Neural cell (in vitro differentiated cells): ENCODE data around the gene SLC34A1. TPM values are rescaled to one million over a fixed set of nuclear protein-coding genes. Genes with fewer than 3 reads are reported as not detected.

Source experiments
- H2AFZ ChIP-seq: fragments of 200-600, 300-800 bp; sonication (generic), shearing (Covaris generic); 2 replicates; pipeline ENCODE4 v1.6.0; 2014; ENCODE audit warnings: low read depth, mild to moderate bottlenecking, antibody characterized with exemption, low read length, moderate library complexity
- H3F3A ChIP-seq: fragments of 200-600 bp; shearing (Covaris generic); 2 replicates; pipeline ENCODE4 v1.6.1; 2016; ENCODE audit warnings: mild to moderate bottlenecking, moderate library complexity, mixed read lengths, antibody characterized with exemption, low read length; ENCODE audit not compliant: insufficient read depth, poor library complexity, severe bottlenecking
- H3K27ac ChIP-seq: fragments of 200-600, 300-800 bp; sonication (generic), shearing (Covaris generic); 2 replicates; pipeline ENCODE4 v1.5.1; 2014; ENCODE audit warnings: mild to moderate bottlenecking, low read length, moderate library complexity
- H3K27me3 ChIP-seq: fragments of 300-800, 200-600 bp; sonication (generic), shearing (Covaris generic); 2 replicates; pipeline ENCODE4 v1.6.0; 2014; ENCODE audit warnings: mild to moderate bottlenecking, low read depth, low read length, moderate library complexity; ENCODE audit not compliant: insufficient read depth
- H3K36me3 ChIP-seq: fragments of 300-800, 200-600 bp; sonication (generic), shearing (Covaris generic); 2 replicates; pipeline ENCODE4 v1.5.1; 2014; ENCODE audit warnings: mild to moderate bottlenecking, antibody characterized with exemption, low read length, moderate library complexity; ENCODE audit not compliant: insufficient read depth
- H3K4me2 ChIP-seq: fragments of 300-800, 200-600 bp; sonication (generic), shearing (Covaris generic); 2 replicates; pipeline ENCODE4 v1.6.0; 2014; ENCODE audit warnings: mild to moderate bottlenecking, low read length
- H3K4me3 ChIP-seq: fragments of 300-800, 200-600 bp; sonication (generic), shearing (Covaris generic); 2 replicates; pipeline ENCODE4 v1.5.1; 2014; ENCODE audit warnings: mild to moderate bottlenecking, low read length, moderate library complexity
- H3K79me2 ChIP-seq: fragments of 200-600 bp; shearing (Covaris generic); replicated peaks from 2 replicates; pipeline ENCODE4 v1.6.0; 2014; ENCODE audit warnings: mild to moderate bottlenecking, low read length, moderate library complexity; ENCODE audit not compliant: insufficient read depth
- H3K9ac ChIP-seq: fragments of 300-800, 200-600 bp; sonication (generic), shearing (Covaris generic); 2 replicates; pipeline ENCODE4 v1.6.1; 2016; ENCODE audit warnings: mild to moderate bottlenecking, low read length, mixed read lengths
- H3K9me2 ChIP-seq: fragments of 200-600 bp; shearing (Covaris generic); 2 replicates; pipeline ENCODE4 v1.6.1; 2016; ENCODE audit warnings: mild to moderate bottlenecking, low read length, mixed read lengths; ENCODE audit not compliant: insufficient read depth
- H3K9me3 ChIP-seq: fragments of 200-600, 300-800 bp; sonication (generic), shearing (Covaris generic); 2 replicates; pipeline ENCODE4 v1.6.1; 2016; ENCODE audit warnings: mild to moderate bottlenecking, mixed run types, low read length, moderate library complexity, mixed read lengths
- H4K20me1 ChIP-seq: fragments of 200-600 bp; shearing (Covaris generic); 2 replicates; pipeline ENCODE4 v1.6.1; 2016; ENCODE audit warnings: mild to moderate bottlenecking, mixed run types; ENCODE audit not compliant: insufficient read depth
- EP300 ChIP-seq: fragments of 450-650 bp; conservative IDR thresholded peaks from 2 replicates; pipeline ENCODE4 v1.6.1; 2014; ENCODE audit warnings: antibody characterized with exemption, mild to moderate bottlenecking, moderate library complexity; ENCODE audit not compliant: poor library complexity, severe bottlenecking
- EZH2 ChIP-seq: fragments of 200-600, 300-800 bp; shearing (Covaris generic), sonication (generic); IDR thresholded peaks from 2 replicates; pipeline ENCODE4 v1.6.1; 2014; ENCODE audit warnings: antibody characterized with exemption, low read length, borderline replicate concordance, mild to moderate bottlenecking; ENCODE audit not compliant: insufficient read depth, poor library complexity, severe bottlenecking
- MXI1 ChIP-seq: fragments of 450-650 bp; conservative IDR thresholded peaks from 2 replicates; pipeline ENCODE4 v1.6.1; 2014; ENCODE audit warnings: antibody characterized with exemption, mild to moderate bottlenecking; ENCODE audit not compliant: poor library complexity, severe bottlenecking
- POLR2AphosphoS5 ChIP-seq: IDR thresholded peaks from 2 replicates; pipeline ENCODE4 v1.6.1; 2012
- RAD21 ChIP-seq: fragments of 450-650 bp; conservative IDR thresholded peaks from 2 replicates; pipeline ENCODE4 v1.6.1; 2014; ENCODE audit warnings: antibody characterized with exemption, mild to moderate bottlenecking, moderate library complexity
- SMC3 ChIP-seq: fragments of 450-650 bp; conservative IDR thresholded peaks from 2 replicates; pipeline ENCODE4 v1.6.1; 2014; ENCODE audit warnings: antibody characterized with exemption, mild to moderate bottlenecking, moderate library complexity; ENCODE audit not compliant: poor library complexity
- TAF1 ChIP-seq: IDR thresholded peaks from 2 replicates; pipeline ENCODE4 v1.6.1; 2012; ENCODE audit warnings: low read depth
- polyA plus RNA-seq: library from polyadenylated mRNA; depleted of rRNA; stranded (reverse); fragments of >200 nt; gene quantifications from 2 replicates; pipeline ENCODE4 v1.2.3, GENCODE V29; 2014
- TF ChIP-seq, protein P1 (sequence below): IDR thresholded peaks from 2 replicates; pipeline ENCODE4 v1.6.1; 2012; ENCODE audit warnings: borderline replicate concordance
- TF ChIP-seq, protein P2 (sequence below): fragments of 450-650 bp; IDR thresholded peaks from 2 replicates; pipeline ENCODE4 v1.5.1; 2014; ENCODE audit warnings: antibody characterized with exemption, mild to moderate bottlenecking, moderate library complexity; ENCODE audit not compliant: poor library complexity, severe bottlenecking

Gene SLC34A1
- polyA plus RNA-seq, 1 donor from 2014 or later = not detected

DNA sequence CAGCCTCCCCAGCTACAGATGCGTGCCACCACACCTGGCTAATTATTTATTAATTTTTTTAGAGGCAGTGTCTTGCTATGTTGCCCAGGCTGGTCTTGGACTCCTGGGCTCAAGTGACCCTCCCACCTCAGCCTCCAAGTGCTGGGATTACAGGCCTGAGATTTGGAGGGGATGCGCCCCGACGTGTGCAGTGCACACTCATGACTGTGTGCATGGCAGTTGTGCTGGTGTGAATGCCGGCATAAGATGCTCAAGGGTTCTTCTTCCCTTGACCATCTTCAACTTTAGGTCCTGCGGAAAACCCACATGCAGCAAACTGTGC, 3.5 kb upstream of the SLC34A1 start:
- Histone ChIP-seq H3K4me3 (no peak overlapping the region), H3K4me2 (no peak overlapping the region), H3K27me3 (no peaks in the 10 kb centered on the region), H4K20me1 (no peaks in the 10 kb centered on the region), H3K9ac (peak overlapping the region; percentile 22), H3K36me3 (no peaks in the 10 kb centered on the region), H3K9me3 (no peaks in the 10 kb centered on the region), H3K9me2 (no peaks in the 10 kb centered on the region), H2AFZ (no peak overlapping the region), H3F3A (no peaks in the 10 kb centered on the region), H3K27ac (peak overlapping the region; percentile 34), H3K79me2 (no peaks in the 10 kb centered on the region)
- TF ChIP-seq RAD21 (no peak), SMC3 (no peak), EP300 (no peak), EZH2 (no peak), TAF1 (no peak), MXI1 (no peak), POLR2AphosphoS5 (no peak)
- TF ChIP-seq, protein P1, sequence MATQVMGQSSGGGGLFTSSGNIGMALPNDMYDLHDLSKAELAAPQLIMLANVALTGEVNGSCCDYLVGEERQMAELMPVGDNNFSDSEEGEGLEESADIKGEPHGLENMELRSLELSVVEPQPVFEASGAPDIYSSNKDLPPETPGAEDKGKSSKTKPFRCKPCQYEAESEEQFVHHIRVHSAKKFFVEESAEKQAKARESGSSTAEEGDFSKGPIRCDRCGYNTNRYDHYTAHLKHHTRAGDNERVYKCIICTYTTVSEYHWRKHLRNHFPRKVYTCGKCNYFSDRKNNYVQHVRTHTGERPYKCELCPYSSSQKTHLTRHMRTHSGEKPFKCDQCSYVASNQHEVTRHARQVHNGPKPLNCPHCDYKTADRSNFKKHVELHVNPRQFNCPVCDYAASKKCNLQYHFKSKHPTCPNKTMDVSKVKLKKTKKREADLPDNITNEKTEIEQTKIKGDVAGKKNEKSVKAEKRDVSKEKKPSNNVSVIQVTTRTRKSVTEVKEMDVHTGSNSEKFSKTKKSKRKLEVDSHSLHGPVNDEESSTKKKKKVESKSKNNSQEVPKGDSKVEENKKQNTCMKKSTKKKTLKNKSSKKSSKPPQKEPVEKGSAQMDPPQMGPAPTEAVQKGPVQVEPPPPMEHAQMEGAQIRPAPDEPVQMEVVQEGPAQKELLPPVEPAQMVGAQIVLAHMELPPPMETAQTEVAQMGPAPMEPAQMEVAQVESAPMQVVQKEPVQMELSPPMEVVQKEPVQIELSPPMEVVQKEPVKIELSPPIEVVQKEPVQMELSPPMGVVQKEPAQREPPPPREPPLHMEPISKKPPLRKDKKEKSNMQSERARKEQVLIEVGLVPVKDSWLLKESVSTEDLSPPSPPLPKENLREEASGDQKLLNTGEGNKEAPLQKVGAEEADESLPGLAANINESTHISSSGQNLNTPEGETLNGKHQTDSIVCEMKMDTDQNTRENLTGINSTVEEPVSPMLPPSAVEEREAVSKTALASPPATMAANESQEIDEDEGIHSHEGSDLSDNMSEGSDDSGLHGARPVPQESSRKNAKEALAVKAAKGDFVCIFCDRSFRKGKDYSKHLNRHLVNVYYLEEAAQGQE = no peak
- TF ChIP-seq, protein P2, sequence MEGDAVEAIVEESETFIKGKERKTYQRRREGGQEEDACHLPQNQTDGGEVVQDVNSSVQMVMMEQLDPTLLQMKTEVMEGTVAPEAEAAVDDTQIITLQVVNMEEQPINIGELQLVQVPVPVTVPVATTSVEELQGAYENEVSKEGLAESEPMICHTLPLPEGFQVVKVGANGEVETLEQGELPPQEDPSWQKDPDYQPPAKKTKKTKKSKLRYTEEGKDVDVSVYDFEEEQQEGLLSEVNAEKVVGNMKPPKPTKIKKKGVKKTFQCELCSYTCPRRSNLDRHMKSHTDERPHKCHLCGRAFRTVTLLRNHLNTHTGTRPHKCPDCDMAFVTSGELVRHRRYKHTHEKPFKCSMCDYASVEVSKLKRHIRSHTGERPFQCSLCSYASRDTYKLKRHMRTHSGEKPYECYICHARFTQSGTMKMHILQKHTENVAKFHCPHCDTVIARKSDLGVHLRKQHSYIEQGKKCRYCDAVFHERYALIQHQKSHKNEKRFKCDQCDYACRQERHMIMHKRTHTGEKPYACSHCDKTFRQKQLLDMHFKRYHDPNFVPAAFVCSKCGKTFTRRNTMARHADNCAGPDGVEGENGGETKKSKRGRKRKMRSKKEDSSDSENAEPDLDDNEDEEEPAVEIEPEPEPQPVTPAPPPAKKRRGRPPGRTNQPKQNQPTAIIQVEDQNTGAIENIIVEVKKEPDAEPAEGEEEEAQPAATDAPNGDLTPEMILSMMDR = no peak

DNA sequence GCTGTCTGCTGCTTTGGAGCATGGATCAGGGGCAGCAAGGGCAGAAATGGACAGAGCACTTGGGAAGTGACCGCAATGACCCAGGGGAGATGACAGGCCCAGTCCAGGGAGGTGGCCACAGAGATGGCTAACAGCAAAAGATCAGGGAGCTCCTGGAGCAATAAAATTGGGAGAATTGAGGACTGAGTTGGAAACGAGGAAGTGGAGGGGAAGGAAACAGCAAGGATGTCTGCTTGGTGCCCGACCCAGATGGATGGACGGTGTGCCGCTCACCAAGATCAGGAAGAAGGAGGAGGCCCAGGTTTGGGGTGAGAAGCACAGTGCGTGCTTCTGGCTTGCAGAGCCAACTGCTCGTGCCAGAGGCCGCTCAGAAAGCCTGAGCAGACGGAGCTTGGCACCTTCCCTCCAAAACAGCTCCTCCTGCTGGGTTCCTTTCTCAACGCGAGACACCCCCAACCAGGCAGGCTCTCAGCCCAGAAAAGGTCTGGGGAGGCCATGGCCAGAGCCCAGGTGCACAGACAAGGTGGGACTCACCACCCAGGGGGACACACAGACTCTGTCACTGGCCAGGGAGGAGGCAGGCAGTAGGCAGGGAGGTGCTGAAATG, 1.7 kb upstream of the SLC34A1 start:
- no peaks in the 10 kb centered on the region for H3K79me2 ChIP-seq
- no peaks in the 10 kb centered on the region for H3K9me2 ChIP-seq
- H3K9ac ChIP-seq = no peak overlapping the region
- no peaks in the 10 kb centered on the region for H3K9me3 ChIP-seq
- H2AFZ ChIP-seq = no peak overlapping the region
- H3K4me3 ChIP-seq = no peak overlapping the region
- no peak overlapping the region for H3K4me2 ChIP-seq
- TF ChIP-seq MXI1 (no peak), TAF1 (no peak), EP300 (no peak), RAD21 (no peak), POLR2AphosphoS5 (no peak), SMC3 (no peak), EZH2 (no peak)
- TF ChIP-seq, protein P1 = no peak
- TF ChIP-seq, protein P2 = no peak
- no peaks in the 10 kb centered on the region for H4K20me1 ChIP-seq
- H3F3A ChIP-seq = no peaks in the 10 kb centered on the region
- no peak overlapping the region for H3K27ac ChIP-seq
- no peaks in the 10 kb centered on the region for H3K27me3 ChIP-seq
- no peaks in the 10 kb centered on the region for H3K36me3 ChIP-seq
